ENCODE measurements around the gene RANGRF. TPM values are rescaled to one million over a fixed set of nuclear protein-coding genes. Genes with fewer than 3 reads are reported as not detected.

RANGRF gene
- total RNA-seq, 1 experiment from 2014 or later, result 17.9 TPM

DNA sequence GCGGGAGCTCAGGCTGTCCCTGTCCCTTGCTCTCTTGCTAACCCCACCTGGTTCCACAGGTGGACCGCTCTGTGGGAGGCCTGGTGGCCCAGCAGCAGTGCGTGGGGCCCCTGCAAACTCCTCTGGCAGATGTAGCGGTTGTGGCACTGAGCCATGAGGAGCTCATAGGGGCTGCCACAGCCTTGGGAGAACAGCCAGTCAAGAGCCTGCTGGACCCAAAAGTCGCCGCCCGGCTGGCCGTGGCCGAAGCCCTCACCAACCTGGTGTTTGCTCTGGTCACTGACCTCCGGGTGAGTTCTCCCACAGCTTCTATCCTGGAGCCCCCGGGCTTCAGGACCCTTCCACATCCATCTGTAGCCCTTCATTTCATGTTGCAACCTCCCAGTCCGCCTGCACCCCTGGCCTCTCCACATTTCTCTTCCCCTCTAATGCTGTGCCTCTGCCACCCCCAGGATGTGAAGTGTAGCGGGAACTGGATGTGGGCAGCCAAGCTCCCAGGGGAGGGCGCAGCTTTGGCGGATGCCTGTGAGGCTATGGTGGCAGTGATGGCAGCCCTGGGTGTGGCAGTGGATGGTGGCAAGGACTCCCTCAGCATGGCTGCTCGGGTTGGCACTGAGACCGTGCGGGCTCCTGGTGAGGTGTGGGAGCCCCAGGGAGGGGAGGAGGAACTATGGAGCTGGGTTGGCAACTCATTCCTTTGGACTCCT lies 23.5 kb upstream of the RANGRF start:
- no peaks in the 10 kb centered on the region for H3K27me3 ChIP-seq
- H3K36me3 ChIP-seq, result peaks cover 11% of the 10 kb centered on the region; the same call in 1 of the 2 replicates
- no peak for DNase-seq
- H3K4me3 ChIP-seq, result no peak overlapping the region
- no peaks in the 10 kb centered on the region for H3K4me1 ChIP-seq
- H3K9me3 ChIP-seq (replicated peaks), result no peaks in the 10 kb centered on the region
- no peak overlapping the region for H3K27ac ChIP-seq

DNA sequence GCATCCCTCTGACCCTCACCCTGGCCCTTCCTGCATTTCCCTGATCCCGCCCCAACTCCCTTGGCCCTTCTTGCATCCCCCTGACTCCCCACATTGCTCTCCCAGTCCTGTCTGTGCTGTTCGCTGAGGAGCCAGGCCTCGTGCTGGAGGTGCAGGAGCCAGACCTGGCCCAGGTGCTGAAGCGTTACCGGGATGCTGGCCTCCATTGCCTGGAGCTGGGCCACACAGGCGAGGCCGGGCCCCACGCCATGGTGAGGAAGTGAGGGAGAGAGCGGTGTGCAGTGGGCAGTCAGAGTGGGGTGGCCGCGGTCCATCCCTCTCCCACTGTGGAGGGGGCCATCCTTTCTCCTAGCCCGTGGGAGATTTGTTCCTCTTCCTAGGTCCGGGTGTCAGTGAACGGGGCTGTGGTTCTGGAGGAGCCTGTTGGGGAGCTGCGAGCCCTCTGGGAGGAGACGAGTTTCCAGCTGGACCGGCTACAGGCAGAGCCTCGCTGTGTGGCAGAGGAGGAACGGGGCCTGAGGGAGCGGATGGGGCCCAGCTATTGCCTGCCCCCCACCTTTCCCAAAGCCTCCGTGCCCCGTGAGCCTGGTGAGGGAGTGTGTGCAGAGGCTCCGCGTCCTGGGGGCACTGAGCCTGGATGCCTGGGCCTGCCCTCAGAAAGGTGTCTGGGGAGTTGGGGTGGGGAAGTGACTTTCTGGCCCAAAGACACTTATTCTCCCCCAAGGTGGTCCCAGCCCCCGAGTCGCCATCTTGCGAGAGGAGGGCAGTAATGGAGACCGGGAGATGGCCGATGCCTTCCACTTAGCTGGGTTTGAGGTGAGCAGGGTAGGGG lies 21.6 kb upstream of the RANGRF start:
- Histone ChIP-seq H3K36me3 (peaks cover 7% of the 10 kb centered on the region; the same call in 1 of the 2 replicates), H3K4me3 (no peak overlapping the region), H3K27ac (no peak overlapping the region), H3K27me3 (no peaks in the 10 kb centered on the region), H3K4me1 (no peaks in the 10 kb centered on the region), H3K9me3 (replicated peaks) (no peaks in the 10 kb centered on the region)
- DNase-seq, result no peak

DNA sequence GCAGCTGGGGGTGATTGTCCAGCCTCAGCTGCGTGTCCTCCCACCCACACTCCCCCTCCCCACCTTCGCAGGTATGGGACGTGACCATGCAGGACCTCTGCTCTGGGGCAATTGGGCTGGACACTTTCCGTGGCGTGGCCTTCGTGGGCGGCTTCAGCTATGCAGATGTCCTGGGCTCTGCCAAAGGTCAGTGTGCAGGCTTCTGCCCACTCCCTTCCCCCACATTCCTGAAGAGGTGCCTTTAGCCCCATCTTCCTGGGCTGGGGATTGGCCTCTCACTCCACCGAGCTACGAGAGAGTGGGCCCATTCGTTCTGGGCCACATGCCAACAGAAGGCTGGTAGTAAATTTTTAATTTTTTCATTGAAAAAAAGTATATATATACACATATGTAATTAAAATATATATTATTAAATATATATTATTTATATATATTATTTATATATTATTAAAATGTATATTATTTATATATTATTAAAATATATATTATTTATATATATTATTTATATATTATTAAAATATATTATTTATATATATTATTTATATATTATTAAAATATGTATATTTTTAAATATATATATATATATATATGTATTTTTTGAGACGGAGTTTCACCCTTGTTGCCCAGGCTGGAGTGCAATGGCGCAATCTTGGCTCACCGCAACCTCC lies 20.9 kb upstream of the RANGRF start:
- Histone ChIP-seq H3K36me3 (peaks cover 7% of the 10 kb centered on the region; the same call in 1 of the 2 replicates), H3K4me1 (no peaks in the 10 kb centered on the region)

DNA sequence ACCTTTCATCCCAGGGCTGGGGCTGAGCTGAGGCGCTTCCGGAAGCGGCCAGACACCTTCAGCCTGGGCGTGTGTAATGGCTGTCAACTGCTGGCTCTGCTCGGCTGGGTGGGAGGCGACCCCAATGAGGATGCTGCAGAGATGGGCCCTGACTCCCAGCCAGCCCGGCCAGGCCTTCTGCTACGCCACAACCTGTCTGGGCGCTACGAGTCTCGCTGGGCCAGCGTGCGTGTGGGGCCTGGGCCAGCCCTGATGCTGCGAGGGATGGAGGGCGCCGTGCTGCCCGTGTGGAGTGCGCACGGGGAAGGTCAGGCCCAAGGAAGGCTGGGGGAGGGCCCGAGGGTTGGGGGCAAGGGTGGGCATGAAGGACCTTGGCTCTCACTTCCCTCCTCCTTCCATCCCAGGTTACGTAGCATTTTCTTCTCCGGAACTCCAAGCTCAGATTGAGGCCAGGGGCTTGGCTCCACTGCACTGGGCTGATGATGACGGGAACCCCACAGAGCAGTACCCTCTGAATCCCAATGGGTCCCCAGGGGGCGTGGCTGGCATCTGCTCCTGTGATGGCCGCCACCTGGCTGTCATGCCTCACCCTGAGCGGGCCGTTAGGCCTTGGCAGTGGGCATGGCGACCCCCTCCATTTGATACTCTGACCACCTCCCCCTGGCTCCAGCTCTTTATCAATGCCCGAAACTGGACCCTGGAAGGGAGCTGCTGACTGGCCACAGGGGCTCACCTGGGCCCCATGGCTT lies 19.7 kb upstream of the RANGRF start:
- H3K27me3 ChIP-seq, result no peaks in the 10 kb centered on the region
- no peak for DNase-seq
- H3K4me1 ChIP-seq, result no peaks in the 10 kb centered on the region
- no peak overlapping the region for H3K4me3 ChIP-seq
- H3K36me3 ChIP-seq, result 0 out of 2 replicates have a peak, but pooled peaks cover 4% of the 10 kb centered on the region
- no peaks in the 10 kb centered on the region for H3K9me3 ChIP-seq (replicated peaks)
- H3K27ac ChIP-seq, result no peak overlapping the region

More for the DNA sequence above, 20.9 kb upstream of the RANGRF start:
- H3K27ac ChIP-seq, result no peak overlapping the region
- no peak overlapping the region for H3K4me3 ChIP-seq
- H3K9me3 ChIP-seq (replicated peaks), result no peaks in the 10 kb centered on the region
- no peaks in the 10 kb centered on the region for H3K27me3 ChIP-seq
- DNase-seq, result no peak

DNA sequence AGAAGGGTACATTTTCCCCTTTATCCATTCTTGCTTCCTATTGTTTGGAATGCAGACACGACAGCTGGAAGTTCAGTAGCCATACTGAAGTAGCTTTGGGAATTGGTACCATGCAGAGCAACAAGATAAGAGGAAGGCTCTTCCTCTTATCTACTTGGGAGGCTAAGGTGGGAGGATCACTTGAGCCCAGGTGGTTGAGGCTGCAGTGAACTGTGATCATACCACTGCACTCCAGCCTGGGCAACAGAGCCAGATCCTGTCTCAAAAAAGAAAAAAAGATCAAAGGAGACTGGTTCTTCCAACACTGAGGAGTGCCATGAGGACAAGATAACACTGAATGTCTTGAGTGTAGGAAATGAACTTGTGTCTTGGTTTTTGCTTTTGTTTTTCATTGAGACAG lies 16.0 kb upstream of the RANGRF start:
- H3K36me3 ChIP-seq, result no peaks in the 10 kb centered on the region
- no peaks in the 10 kb centered on the region for H3K9me3 ChIP-seq (replicated peaks)
- H3K4me3 ChIP-seq, result no peak overlapping the region
- DNase-seq, result no peak
- H3K27me3 ChIP-seq, result no peaks in the 10 kb centered on the region
- peaks cover 14% of the 10 kb centered on the region; the same call in 1 of the 2 replicates for H3K4me1 ChIP-seq
- H3K27ac ChIP-seq, result no peak overlapping the region

DNA sequence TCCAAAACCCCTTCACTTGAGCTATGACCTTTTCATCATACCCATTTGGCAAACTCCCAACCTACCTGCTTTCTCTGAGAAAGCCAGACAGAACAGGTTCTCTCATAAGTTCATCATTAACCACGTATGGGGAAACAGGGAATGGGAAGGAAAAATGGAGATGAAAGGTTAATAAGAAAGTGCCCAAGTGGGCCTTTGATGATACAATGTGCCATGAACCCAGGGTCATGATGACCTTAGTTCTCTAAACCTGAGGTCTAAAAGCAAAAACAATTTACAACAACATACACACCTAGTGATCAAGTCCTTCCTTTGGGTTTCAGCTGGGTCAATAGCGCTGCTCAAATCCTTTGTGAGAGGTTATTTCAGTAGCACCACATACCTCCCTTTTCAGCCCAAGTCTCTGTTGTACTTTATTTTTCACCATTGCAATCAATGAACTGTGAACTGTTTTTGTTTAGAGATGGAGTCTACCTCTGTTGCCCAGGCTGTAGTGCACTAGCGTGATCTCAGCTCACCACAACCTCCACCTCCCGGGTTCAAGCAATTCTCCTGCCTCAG lies 14.5 kb upstream of the RANGRF start:
- H3K4me3 ChIP-seq, result no peak overlapping the region
- no peaks in the 10 kb centered on the region for H3K27me3 ChIP-seq
- no peak for DNase-seq
- no peak overlapping the region for H3K27ac ChIP-seq
- peaks cover 14% of the 10 kb centered on the region; the same call in 1 of the 2 replicates for H3K4me1 ChIP-seq
- no peaks in the 10 kb centered on the region for H3K9me3 ChIP-seq (replicated peaks)
- H3K36me3 ChIP-seq, result no peaks in the 10 kb centered on the region

DNA sequence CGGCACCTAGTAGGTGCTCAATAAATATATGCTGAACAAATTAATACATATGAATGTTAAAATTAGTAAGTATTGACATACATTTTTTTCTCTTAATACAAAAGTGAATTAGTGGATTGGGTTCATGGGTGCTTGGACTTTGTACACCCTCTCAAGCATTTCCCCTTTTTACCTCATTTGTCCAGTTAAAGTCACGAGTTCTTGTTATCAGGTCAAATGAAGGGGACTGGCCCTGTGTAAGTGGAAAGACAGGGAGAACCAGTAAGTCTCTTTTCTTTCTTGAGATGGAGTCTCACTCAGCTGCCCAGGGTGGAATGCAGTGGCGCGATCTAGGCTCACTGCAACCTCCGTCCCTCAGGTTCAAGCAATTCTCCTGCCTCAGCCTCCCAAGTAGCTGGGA lies 13.7 kb upstream of the RANGRF start:
- Histone ChIP-seq H3K36me3 (no peaks in the 10 kb centered on the region), H3K4me1 (peaks cover 14% of the 10 kb centered on the region; the same call in 1 of the 2 replicates), H3K27me3 (no peaks in the 10 kb centered on the region), H3K27ac (no peak overlapping the region; the same call in 1 of the 2 replicates), H3K9me3 (replicated peaks) (no peaks in the 10 kb centered on the region), H3K4me3 (no peak overlapping the region)
- DNase-seq, result no peak

DNA sequence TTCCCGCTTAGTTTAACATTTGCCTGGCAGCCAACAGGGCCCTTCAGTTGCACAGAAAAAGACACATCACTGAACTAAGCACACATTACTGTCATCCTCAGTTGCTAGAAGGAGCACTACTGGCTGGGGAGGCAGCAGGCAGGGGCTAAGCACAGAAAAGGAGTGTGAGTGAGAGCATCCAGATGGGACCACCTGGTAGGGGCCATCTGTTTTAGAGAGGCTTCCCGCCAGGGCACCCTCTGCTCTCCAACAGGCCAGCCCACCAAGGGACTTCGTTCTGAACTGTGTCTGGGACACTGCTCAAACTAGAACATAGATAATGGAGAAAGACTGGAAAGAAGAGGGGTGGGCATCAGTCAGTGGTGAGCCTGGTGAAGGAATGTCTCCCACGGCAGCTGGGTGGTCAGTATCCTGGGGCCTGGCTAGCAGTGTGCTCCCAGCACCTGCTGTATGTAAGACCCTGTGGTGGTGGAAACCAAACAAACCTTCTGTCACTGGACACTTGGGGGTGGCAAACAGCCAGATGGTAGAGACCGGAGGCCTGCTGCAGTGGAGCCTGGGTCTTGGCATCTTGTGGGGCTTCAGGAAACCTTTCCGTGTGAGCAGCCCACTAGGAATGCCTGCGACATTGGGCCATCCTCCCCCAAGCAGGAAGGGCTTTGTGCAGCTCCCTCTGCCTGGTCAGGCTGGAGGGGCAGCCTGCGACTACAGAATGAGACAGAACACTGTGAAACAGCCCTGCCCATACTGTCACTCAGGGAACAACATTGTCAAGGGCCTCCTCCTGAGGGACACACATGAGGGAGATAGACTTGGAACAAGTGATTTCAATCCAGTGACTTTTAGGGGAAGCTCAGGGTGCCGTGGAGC lies 12.8 kb upstream of the RANGRF start:
- Histone ChIP-seq H3K9me3 (replicated peaks) (no peaks in the 10 kb centered on the region), H3K4me3 (no peak overlapping the region), H3K4me1 (peaks cover 14% of the 10 kb centered on the region; the same call in 1 of the 2 replicates), H3K36me3 (no peaks in the 10 kb centered on the region), H3K27me3 (no peaks in the 10 kb centered on the region), H3K27ac (peak overlapping the region; percentile 27)
- peak; percentile 85 to 89 for DNase-seq

DNA sequence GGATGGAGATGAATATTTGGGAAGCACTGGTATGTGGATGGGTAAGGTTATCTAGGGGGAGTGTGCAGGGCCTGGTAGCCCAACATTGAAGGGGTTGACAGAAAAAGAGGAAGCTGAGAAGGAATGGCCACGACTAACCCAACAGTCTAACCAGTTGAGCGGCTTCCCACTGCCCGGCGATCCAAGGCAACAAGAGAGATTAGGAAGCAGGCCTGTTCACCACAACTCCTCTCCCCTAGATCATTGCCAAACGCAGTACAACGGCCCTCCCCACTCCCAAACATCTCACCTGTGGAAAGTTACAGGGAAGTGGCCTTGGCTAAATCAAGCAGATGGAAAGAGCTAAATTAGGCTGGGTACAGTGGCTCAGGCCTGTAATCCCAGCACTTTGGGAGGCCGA lies 11.2 kb upstream of the RANGRF start:
- Histone ChIP-seq H3K4me1 (peaks cover 14% of the 10 kb centered on the region; the same call in 1 of the 2 replicates), H3K27ac (no peak overlapping the region)

DNA sequence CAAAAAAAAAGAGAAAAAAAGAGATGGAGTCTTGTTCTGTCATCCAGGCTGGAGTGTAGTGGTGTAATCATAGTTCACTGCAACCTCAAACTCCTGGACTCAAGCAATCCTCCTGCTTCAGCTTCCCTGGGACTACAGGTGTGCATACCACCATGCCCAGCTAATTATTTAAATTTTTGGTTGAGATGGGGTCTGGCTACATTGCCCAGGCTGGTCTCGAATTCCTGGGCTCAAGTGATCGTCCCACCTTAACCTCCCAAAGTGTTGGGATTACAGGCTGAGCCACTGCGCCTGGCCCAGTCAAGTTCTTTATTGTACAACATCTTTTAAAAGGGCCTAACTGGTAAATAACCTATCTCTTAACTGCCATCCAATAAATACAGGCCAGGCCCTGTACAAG lies 6.1 kb upstream of the RANGRF start:
- H3K9me3 ChIP-seq (replicated peaks), result no peaks in the 10 kb centered on the region
- no peaks in the 10 kb centered on the region for H3K4me1 ChIP-seq
- no peak for DNase-seq
- H3K27ac ChIP-seq, result no peak overlapping the region
- no peak overlapping the region for H3K4me3 ChIP-seq
- no peaks in the 10 kb centered on the region for H3K27me3 ChIP-seq
- no peaks in the 10 kb centered on the region for H3K36me3 ChIP-seq

More for the DNA sequence above, 11.2 kb upstream of the RANGRF start:
- Histone ChIP-seq H3K9me3 (replicated peaks) (no peaks in the 10 kb centered on the region), H3K36me3 (no peaks in the 10 kb centered on the region), H3K27me3 (no peaks in the 10 kb centered on the region), H3K4me3 (no peak overlapping the region)
- no peak for DNase-seq

DNA sequence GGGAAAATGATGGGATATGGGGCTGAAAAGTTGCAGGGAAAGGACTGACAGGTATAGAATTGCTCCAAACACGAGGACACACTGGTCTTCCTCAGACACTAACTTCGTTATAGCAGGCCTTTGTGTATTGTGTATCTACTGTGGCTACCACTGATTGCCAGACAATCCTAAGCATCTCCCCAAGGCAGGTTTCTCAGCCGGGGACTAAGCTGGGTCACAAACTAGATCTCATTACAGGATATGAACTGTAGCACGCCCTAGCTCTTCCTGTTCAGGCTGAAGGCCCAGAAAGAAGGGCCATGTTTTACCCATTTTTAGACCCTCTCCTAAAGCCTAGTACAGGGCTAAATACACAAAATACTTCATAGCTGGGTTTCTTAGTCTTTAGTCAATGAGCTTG lies 5.1 kb upstream of the RANGRF start:
- Histone ChIP-seq H3K36me3 (no peaks in the 10 kb centered on the region), H3K4me3 (no peak overlapping the region), H3K9me3 (replicated peaks) (no peaks in the 10 kb centered on the region), H3K27ac (no peak overlapping the region), H3K27me3 (no peaks in the 10 kb centered on the region), H3K4me1 (no peaks in the 10 kb centered on the region)
- DNase-seq, result no peak

DNA sequence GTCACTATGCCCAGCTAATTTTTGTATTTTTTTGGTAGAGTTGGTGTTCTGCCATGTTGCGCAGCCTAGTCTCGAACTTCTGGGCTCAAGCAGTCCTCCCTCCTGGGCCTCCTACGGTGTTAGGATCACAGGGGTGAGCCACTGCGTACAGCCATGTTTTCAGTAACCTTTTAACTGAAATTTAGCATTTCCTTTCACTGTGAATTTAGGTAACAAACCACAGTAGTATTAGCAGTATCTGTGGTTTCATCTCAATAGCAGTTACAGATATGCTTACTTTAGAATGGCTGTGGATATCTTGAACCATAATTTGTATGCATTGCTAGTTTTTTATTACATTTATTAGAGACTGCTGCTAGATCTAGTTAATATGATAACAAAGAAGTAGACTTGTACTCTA lies 4.3 kb upstream of the RANGRF start:
- no peaks in the 10 kb centered on the region for H3K27me3 ChIP-seq
- H3K4me3 ChIP-seq, result no peak overlapping the region
- DNase-seq, result no peak
- no peaks in the 10 kb centered on the region for H3K9me3 ChIP-seq (replicated peaks)
- no peak overlapping the region for H3K27ac ChIP-seq
- no peaks in the 10 kb centered on the region for H3K4me1 ChIP-seq
- H3K36me3 ChIP-seq, result no peaks in the 10 kb centered on the region
